ENCODE results near the gene APOBEC3B.
"Not testable (repeated sequence)": the region's sequence is repeated elsewhere in the genome, so short reads cannot be mapped to it uniquely, and the experiment has no call there.

APOBEC3B gene

DNA sequence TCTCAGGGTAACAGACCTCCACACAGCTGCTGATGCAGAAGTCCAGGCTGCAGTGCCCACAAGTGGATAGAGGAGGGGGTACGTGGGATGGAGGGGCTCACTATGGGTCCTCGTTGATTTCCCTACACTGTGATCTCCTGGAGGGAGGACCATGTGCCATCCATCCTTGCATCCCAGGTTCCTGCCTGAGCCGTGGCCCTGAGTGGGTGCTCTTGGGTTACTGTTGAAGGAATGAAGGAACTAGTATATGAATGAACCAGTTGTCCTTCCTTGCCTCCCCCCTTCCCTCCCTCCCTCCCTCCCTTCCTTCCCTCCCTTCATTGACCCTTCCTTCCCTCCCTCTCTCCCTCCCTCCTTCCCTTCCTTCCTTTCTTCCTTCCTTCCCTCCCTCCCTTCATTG, 15.4 kb downstream of the APOBEC3B start:
- no peak for DNase-seq (ENCODE audit: low read depth)

DNA sequence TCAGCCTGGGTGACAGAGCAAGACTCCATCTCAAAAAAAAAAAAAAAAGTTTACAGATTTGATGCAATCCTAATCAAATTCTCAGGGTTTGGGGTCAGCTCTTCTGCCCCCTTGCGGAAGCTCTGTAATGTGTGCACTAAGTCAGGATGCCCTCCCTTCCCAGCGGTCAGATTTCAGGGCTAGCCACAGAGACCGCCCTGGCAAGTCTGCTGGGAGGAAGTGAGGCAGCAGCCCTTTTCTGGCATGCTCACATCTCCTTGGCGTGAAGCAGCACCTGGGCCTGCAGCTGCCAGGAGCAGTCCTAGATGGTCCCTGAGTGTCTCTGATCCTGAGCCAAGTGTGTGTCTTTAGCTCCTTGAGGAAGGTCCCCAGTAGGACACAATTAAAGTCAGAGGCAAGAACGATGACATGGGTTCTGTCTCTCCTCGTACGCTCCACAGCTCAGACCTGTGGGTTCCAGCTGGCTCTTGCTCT, 21.1 kb downstream of the APOBEC3B start:
- DNase-seq (ENCODE audit: low read depth) = peak; percentile 51

- no peak for DNase-seq (ENCODE audit: low read depth)
These were observed 25.0 kb downstream of the APOBEC3B start for GRCh38 chr22:39007177-39007576.

DNA sequence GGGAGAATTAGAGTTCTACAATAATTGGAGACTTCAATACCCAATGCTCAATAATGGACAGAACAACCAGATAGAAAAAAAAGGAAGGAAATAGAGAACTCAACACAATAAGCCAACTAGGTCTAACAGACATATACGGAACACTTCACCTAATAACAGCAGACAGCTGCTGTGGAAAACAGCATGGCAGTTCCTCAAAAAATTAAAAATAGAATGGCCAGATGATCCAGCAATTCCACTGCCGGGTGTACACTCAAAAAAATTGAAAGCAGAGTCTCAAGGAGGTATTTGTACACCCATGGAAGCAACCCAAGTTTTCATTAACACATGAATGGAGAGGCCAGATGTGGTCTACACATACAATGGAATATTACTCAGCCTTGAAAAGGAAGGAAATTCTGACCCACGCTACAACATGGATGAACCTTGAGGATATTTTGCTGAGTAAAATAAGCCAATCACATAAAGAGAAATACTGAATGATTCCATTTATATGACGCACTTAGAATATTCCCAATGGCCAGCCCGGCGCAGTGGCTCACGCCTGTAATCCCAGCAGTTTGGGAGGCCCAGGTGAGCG, 26.2 kb downstream of the APOBEC3B start:
- not testable (repeated sequence) for DNase-seq (ENCODE audit: low read depth)

GRCh38 chr22:39010946-39011345, 28.8 kb downstream of the APOBEC3B start:
- DNase-seq (ENCODE audit: low read depth) = no peak

DNA sequence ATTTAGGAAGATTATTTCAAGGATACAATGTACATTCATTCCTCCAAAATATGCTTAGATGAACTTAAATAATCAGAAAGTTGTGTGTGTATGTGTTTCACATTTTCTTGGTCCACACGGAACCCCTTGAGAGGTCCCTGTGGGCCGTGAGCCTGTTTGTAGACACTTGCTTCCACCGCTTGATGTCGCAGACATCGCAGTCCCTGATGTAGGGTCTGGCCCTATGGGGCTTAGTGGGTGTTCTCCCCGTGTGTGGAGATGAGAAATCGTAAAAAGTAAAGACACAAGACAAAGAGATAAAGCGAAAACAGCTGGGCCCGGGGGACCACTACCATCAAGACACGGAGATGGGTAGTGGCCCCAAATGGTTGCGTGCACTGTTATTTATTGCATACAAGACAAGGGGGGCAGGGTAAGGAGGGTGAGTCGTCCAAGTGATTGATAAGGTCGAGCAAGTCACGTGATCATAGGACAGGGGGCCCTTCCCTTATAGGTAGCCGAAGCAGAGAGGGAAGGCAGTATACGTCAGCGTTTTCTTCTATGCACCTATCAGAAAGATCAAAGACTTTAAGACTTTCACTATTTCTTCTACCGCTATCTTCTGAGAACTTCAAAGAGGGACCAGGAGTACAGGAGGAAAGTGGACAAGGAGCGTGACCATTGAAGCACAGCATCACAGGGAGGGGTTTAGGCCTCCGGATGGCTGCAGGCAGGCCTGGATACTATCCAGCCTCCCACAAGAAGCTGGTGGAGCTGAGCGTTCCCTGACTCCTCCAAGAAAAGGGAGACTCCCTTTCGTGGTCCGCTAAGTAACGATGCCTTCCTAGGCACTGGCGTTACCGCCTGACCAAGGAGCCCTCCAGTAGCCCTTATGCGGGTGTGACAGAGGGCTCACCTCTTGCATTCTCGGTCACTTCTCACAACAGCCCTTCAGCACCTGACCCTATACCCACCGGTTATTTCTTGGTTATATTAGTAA, 30.7 kb downstream of the APOBEC3B start:
- DNase-seq (ENCODE audit: low read depth) = no peak

GRCh38 chr22:39013561-39013941, 31.4 kb downstream of the APOBEC3B start:
- DNase-seq (ENCODE audit: low read depth) = not testable (repeated sequence)

GRCh38 chr22:39013942-39014722, 32.0 kb downstream of the APOBEC3B start, which contains the start of gene APOBEC3C:
Gene APOBEC3C, plus strand, starts transcription at chr22:39014257. Its CDS starts 106 bp downstream, at chr22:39014363.
- DNase-seq (ENCODE audit: low read depth) = peak; percentile 36

DNA sequence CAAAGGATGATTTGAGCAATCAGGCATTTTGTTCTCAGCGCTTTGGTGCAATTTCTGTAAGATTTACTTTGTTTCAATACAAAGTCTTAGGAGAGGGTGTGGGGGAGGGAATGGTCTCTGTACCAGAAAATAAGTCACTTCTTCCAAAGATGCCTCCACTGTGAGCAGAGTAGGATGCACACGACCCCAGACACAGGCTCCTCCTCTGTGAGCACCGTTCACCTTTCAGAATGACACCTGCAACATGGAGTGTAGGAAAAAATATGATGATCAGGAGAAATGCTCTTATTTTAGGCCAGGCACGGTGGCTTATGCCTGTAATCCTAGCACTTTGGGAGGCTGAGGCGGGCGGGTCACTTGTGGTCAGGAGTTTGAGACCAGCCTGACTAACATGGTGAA, 32.6 kb downstream of the APOBEC3B start:
- not testable (repeated sequence) for DNase-seq (ENCODE audit: low read depth)

DNA sequence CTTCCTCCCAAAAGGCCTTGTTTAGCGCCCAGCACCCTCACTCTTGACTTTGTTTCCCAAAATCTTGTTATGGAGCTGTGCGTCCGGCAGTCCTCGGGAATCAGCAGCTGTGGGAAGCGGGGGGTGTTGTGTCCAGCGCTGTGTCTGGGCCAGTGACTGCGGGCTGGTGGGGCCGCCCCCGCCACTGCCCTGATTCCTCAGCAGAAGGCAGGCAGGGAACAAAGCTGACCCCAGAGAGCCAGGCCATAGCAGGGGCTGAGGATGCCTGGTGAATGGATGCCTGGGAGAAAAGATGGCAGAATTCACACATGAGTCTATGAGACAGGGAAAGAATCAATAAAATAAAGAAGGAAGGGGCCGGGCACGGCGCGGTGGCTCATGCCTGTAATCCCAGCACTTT, 34.4 kb downstream of the APOBEC3B start:
- DNase-seq (ENCODE audit: low read depth) = no peak

- no peak for DNase-seq (ENCODE audit: low read depth)
These were observed 35.6 kb downstream of the APOBEC3B start for GRCh38 chr22:39017596-39018365.

GRCh38 chr22:39020021-39020651, 38.0 kb downstream of the APOBEC3B start:
- DNase-seq (ENCODE audit: low read depth) = not testable (repeated sequence)

DNA sequence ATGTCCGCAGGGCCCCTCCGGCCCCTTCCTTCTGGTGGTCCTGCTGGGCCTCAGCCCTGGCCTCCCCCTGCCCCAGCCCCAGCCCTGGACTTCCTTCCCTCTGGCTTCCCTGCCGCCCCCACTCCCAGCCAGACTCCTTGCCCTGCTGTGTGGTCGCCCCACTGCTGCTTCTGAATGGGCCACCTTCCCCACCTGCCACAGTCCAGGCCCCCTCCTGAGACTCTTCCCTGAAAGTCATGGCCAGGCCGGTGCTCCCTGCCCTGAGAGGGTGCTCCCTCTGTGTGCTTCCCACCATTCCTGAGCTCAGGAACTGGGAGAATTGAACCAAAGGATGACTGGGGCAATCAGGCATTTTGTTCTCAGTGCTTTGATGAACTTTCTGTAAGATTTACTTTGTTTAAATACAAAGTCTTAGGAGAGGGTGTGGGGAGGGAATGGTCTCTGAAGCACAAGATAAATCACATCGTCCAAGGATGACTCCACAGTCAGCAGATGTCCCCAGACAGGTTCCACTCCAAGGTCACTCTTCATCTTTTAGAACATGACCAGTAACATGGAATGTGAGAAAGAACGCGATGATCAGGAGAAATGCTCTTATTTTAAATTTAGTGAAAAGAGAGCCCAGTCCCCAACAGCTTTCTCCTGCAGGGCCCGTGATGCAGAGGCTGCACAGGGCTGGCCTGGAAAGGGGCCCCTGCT, 39.6 kb downstream of the APOBEC3B start:
- no peak for DNase-seq (ENCODE audit: low read depth)

DNA sequence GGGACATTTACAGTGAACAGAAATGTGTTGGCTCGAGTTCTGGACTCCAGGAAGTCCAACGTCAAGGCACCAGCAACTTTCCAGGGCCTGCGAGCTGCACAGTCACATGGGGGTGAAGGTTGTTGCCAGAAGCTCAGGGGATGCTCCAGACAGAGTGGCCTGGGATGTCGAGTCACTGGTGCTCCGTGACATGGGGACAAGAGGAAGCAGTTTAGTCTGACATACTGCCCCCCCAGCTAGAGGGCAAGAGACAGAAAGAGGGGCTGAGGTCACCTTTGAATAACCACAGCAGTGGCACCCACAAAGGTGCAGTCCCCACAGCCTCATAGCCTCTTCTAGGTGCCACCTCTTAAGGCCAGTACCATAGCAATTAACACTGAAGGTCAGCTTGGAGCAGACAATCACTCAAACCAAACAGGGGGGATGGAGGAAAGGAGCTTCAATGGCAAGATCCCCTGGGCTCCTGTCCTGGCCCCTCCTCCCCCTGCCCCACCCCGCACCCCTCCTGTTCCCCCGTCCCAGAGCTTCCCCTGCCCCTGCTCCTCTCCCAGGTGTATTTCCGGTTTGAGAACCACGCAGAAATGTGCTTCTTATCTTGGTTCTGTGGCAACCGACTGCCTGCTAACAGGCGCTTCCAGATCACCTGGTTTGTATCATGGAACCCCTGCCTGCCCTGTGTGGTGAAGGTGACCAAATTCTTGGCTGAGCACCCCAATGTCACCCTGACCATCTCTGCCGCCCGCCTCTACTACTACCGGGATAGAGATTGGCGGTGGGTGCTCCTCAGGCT, 42.6 kb downstream of the APOBEC3B start:
- DNase-seq (ENCODE audit: low read depth) = no peak

GRCh38 chr22:39026509-39027150, 44.5 kb downstream of the APOBEC3B start:
- DNase-seq (ENCODE audit: low read depth) = no peak

- DNase-seq (ENCODE audit: low read depth) = no peak
These were observed 45.6 kb downstream of the APOBEC3B start for GRCh38 chr22:39027717-39028116.

DNA sequence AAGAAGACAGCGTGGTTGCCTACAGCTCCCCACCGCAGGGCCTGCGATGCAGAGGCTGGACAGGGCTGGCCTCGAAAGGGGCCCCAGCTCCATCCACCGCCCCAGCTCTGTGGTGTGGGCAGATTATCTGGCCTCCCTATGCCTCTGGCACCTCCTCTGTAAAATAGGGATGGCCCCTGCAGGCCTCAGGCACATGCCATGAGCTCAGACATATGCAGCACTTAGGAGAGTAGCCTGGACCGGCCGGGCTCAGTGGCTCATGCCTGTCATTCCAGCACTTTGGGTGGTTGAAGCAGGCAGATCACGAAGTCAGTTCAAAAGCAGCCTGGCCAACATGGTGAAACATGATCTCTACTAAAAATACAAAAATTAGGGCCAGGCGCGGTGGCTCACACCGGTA, 46.1 kb downstream of the APOBEC3B start:
- DNase-seq (ENCODE audit: low read depth) = no peak

GRCh38 chr22:39029227-39029626, 47.1 kb downstream of the APOBEC3B start:
- DNase-seq (ENCODE audit: low read depth) = no peak

DNA sequence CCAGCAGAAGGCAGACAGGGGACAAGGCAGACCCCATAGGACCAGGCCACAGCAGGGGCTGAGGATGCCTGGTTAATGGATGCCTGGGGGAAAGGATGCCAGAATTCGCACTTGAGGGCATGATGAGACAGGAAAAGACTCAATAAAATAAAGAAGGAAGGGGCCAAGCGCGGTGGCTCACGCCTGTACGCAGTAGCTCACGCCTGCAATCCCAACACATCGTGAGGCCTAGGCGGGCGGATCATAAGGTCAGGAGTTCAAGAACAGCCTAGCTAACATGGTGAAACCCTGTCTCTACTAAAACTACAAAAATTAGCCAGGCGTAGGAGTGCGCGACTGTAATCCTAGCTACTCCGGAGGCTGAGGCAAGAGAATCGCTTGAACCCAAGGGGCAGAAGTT, 48.6 kb downstream of the APOBEC3B start:
- DNase-seq (ENCODE audit: low read depth) = no peak

Data from HS-27A (cell line).